Cardiac muscle cell (in vitro differentiated cells and primary cell): ENCODE measurements around the gene WFS1. TPM values are rescaled to one million over a fixed set of nuclear protein-coding genes. Genes with fewer than 3 reads are reported as not detected.

Experiments
- DNase-seq, 2 donors: peaks; one replicate each; pipeline versions ENCODE4 v3.0.0 to v3.0.0-alpha.2; 2010 to 2017; ENCODE audit warnings: low read depth in 1 of 2, low spot score in 1 of 2
- H3K27ac ChIP-seq: fragments of 200-600 bp; sonication (generic); 2 replicates; pipeline ENCODE4 v1.5.1; 2016
- H3K27me3 ChIP-seq: fragments of 200-600 bp; sonication (generic); 2 replicates; pipeline ENCODE4 v1.6.0; 2016; ENCODE audit warnings: control low read depth
- H3K36me3 ChIP-seq: fragments of 200-600 bp; sonication (generic); 2 replicates; pipeline ENCODE4 v1.5.1; 2016; ENCODE audit warnings: control low read depth
- H3K4me1 ChIP-seq: fragments of 200-600 bp; sonication (generic); 2 replicates; pipeline ENCODE4 v1.8.1; 2017; ENCODE audit warnings: low read depth, mild to moderate bottlenecking, mixed run types
- H3K4me3 ChIP-seq: fragments of 200-600 bp; sonication (generic); 2 replicates; pipeline ENCODE4 v1.5.1; 2016; ENCODE audit warnings: mild to moderate bottlenecking
- H3K9me3 ChIP-seq: fragments of 200-600 bp; sonication (generic); 2 replicates; pipeline ENCODE4 v1.5.1; 2017; ENCODE audit warnings: low read depth, mild to moderate bottlenecking, control low read depth
- polyA plus RNA-seq: library from polyadenylated mRNA; unstranded; fragments of >200 nt; fragmentation: Nextera tagmentation; extraction: Ambion mirVana; gene quantifications from 2 replicates; pipeline ENCODE4 v1.2.1, GENCODE V29; 2016
- total RNA-seq: library from RNA; depleted of rRNA; stranded (reverse); fragments of >200 nt; gene quantifications from 2 replicates; pipeline ENCODE4 v1.2.3, GENCODE V29; 2016
- TF ChIP-seq, protein P1 (sequence below): IDR thresholded peaks from 2 replicates; pipeline ENCODE4 v1.5.1; 2012; ENCODE audit warnings: low read depth, mild to moderate bottlenecking, low read length

The WFS1 gene
- total and polyA plus RNA-seq, 2 experiments from 2014 or later: 29.0 to 30.4 TPM

DNA sequence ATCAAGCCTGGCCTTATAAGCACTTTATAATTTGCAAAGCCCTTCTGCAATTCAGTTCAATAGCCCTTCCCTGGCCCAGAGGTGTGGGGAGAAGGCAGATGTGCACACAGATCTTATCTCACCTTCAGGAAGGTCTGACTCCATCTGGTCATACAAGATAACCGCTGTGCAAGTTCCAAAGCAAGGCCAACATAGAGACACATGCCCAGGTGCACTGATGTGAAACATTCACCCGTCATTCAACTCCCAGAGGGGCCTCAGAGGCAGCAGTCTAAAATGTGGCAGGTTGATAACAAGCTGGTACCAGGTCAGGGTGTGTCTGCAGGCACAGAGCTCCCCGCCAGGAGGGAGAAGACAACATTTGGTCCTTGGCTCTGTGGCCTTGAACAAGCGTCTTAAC lies 10.9 kb upstream of the WFS1 start:
- Histone ChIP-seq H3K27me3 (no peaks in the 10 kb centered on the region), H3K9me3 (no peaks in the 10 kb centered on the region), H3K4me1 (no peaks in the 10 kb centered on the region), H3K27ac (no peak overlapping the region), H3K36me3 (no peaks in the 10 kb centered on the region), H3K4me3 (no peak overlapping the region)
- DNase-seq: no peak
- TF ChIP-seq, protein P1, sequence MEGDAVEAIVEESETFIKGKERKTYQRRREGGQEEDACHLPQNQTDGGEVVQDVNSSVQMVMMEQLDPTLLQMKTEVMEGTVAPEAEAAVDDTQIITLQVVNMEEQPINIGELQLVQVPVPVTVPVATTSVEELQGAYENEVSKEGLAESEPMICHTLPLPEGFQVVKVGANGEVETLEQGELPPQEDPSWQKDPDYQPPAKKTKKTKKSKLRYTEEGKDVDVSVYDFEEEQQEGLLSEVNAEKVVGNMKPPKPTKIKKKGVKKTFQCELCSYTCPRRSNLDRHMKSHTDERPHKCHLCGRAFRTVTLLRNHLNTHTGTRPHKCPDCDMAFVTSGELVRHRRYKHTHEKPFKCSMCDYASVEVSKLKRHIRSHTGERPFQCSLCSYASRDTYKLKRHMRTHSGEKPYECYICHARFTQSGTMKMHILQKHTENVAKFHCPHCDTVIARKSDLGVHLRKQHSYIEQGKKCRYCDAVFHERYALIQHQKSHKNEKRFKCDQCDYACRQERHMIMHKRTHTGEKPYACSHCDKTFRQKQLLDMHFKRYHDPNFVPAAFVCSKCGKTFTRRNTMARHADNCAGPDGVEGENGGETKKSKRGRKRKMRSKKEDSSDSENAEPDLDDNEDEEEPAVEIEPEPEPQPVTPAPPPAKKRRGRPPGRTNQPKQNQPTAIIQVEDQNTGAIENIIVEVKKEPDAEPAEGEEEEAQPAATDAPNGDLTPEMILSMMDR: no peak

DNA sequence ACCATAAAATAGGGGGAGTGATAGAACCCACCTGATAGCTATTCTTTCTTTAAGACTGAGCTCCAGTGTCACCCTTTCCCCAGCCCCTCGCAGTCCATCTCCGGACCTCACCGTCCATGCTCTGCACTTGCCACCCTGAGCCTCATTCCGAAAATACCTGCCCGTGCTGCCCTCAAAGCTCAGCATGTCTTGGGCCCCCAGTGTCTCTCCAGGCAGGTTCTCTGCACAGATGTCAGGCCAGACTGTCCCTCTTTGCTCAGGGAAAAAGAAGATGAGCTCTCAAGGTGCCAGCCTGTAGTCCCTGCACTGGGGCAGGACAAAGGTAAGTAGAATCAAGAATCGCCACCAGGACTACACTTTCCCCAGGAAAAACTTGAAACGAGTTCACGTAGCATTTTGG lies 9.8 kb upstream of the WFS1 start:
- H3K9me3 ChIP-seq: no peaks in the 10 kb centered on the region
- TF ChIP-seq, protein P1: no peak
- H3K27ac ChIP-seq: no peak overlapping the region
- no peak overlapping the region for H3K4me3 ChIP-seq
- H3K4me1 ChIP-seq: no peaks in the 10 kb centered on the region
- H3K27me3 ChIP-seq: no peaks in the 10 kb centered on the region
- DNase-seq: no peak
- no peaks in the 10 kb centered on the region for H3K36me3 ChIP-seq

DNA sequence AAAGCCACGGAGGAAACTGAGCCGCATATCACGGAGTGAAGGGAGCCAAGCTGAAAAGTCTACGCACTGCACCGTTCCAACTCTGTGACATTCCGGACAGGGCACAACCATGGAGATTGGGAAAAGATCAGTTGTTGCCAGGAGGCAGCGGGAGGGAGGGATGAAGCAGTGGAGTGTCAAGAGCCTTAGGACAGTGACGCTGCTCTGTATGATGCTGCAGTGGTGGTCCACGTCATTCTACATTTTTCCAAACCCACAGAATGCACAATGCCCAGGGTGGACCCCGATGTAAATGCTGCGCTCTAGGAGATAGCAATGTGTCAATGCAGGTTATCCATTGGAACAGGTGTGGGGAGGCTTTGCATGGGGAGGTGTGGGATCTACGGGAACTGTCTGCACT lies 7.5 kb upstream of the WFS1 start:
- TF ChIP-seq, protein P1: no peak
- no peak overlapping the region for H3K27ac ChIP-seq
- H3K4me1 ChIP-seq: no peaks in the 10 kb centered on the region
- H3K36me3 ChIP-seq: no peaks in the 10 kb centered on the region
- no peaks in the 10 kb centered on the region for H3K9me3 ChIP-seq
- no peak for DNase-seq
- no peaks in the 10 kb centered on the region for H3K27me3 ChIP-seq
- no peak overlapping the region for H3K4me3 ChIP-seq

DNA sequence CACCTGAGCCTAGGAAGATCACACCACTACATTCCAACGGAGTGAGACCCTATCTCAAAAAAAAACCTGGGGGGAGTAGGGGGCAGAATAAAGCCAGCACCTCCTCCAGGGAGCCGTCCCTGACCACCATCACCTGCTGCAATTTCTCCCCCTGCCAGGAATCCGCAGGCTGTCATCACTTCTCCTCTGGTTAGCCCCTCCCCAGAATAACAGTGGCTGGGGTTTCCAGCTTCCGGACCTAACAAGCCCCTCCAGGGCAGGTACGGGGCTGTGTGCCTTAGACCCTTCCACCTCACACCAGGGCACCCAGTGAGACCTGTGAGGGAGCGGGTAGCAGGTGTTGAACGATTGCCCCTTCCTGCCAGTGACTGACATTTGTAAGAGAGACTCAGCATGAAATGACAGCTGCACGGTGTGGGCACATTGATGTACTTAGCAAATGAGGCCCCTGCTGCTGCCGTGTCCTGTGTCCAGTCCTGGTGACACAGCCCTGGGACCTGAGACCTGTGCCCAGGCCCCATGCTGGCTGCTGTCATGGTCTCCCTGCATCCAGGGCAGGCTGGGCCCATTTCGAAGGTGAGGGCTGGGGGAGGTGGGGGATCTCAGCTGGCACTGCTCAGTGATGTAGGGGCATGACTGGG lies 6.7 kb upstream of the WFS1 start:
- H3K27ac ChIP-seq: no peak overlapping the region
- no peak overlapping the region for H3K4me3 ChIP-seq
- no peaks in the 10 kb centered on the region for H3K36me3 ChIP-seq
- no peaks in the 10 kb centered on the region for H3K4me1 ChIP-seq
- no peak for DNase-seq
- no peaks in the 10 kb centered on the region for H3K9me3 ChIP-seq
- TF ChIP-seq, protein P1: no peak
- no peaks in the 10 kb centered on the region for H3K27me3 ChIP-seq

DNA sequence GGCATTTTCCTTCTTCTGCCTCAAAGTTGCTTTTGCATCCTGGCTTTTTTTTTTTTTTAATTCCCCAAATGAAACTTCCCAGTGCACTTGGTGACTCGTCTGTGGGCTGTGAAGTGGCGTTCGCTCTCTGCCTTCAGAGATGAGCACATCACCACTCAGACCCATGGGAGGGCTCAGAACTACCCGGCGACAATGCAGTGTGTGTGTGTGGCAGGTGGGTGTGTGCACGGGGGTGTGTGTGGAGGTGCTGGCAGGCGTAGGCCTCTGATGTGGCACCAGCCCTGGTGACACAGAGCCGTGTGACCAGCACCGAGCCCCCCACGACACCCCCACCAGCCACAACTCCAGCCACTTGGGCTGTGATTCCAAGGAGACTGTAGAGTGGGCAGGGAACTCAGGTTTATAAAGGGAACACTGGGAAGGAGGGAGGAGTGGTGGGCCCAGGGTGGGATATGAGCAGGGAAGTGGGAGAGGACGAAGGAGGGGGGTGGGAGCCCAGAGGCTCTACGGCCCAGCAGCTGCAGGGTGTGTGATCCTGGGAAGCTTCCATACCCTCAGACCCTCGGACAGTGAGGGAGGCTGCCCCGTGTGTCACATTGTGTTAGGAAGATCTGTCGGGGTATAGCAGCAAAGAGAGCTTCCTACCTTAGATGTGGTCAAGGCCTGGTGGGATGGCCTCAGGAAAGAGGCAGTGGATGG lies 6.0 kb upstream of the WFS1 start:
- no peak overlapping the region for H3K4me3 ChIP-seq
- H3K27me3 ChIP-seq: no peaks in the 10 kb centered on the region
- no peak for DNase-seq
- TF ChIP-seq, protein P1: no peak
- H3K9me3 ChIP-seq: no peaks in the 10 kb centered on the region
- H3K27ac ChIP-seq: no peak overlapping the region
- no peaks in the 10 kb centered on the region for H3K36me3 ChIP-seq
- no peaks in the 10 kb centered on the region for H3K4me1 ChIP-seq
